Neural progenitor cell (in vitro differentiated cells): Measurements from ENCODE around the gene SLC9A3. TPM values are rescaled to one million over a fixed set of nuclear protein-coding genes. Genes with fewer than 3 reads are reported as not detected.
"Not testable (repeated sequence)": the region's sequence is repeated elsewhere in the genome, so short reads cannot be mapped to it uniquely, and the experiment has no call there.

ENCODE experiments used
- DNase-seq: peaks from one replicate; pipeline ENCODE4 v3.0.0-alpha.2; 2016; ENCODE audit warnings: low spot score
- H2AFZ ChIP-seq: fragments of 200-600 bp; sonication (generic); replicated peaks from 2 replicates; pipeline ENCODE4 v1.6.1; 2016; ENCODE audit warnings: antibody characterized with exemption
- H3F3A ChIP-seq: fragments of 200-600 bp; sonication (generic); 2 replicates; pipeline ENCODE4 v1.6.1; 2016; ENCODE audit warnings: antibody characterized with exemption, low read depth
- H3K27ac ChIP-seq: fragments of 200-600 bp; sonication (generic); 2 replicates; pipeline ENCODE4 v1.5.1; 2016; ENCODE audit warnings: mild to moderate bottlenecking
- H3K27me3 ChIP-seq: fragments of 200-600 bp; sonication (generic); 2 replicates; pipeline ENCODE4 v1.6.1; 2016; ENCODE audit warnings: mild to moderate bottlenecking, moderate library complexity
- H3K36me3 ChIP-seq: fragments of 200-600 bp; sonication (generic); 2 replicates; pipeline ENCODE4 v1.5.1; 2016
- H3K4me1 ChIP-seq: fragments of 200-600 bp; sonication (generic); 2 replicates; pipeline ENCODE4 v1.6.1; 2016; ENCODE audit warnings: mixed run types
- H3K4me2 ChIP-seq: fragments of 200-600 bp; sonication (generic); 2 replicates; pipeline ENCODE4 v1.6.1; 2016
- H3K4me3 ChIP-seq: fragments of 200-600 bp; sonication (generic); 2 replicates; pipeline ENCODE4 v1.5.1; 2016
- H3K79me2 ChIP-seq: fragments of 200-600 bp; sonication (generic); 2 replicates; pipeline ENCODE4 v1.6.1; 2016; ENCODE audit warnings: low read depth
- H3K9ac ChIP-seq: fragments of 200-600 bp; sonication (generic); 2 replicates; pipeline ENCODE4 v1.6.1; 2016
- H3K9me3 ChIP-seq: fragments of 200-600 bp; sonication (generic); 2 replicates; pipeline ENCODE4 v1.5.1; 2016; ENCODE audit warnings: low read depth
- H4K20me1 ChIP-seq: fragments of 200-600 bp; sonication (generic); 2 replicates; pipeline ENCODE4 v1.6.1; 2016; ENCODE audit warnings: low read depth
- H3K27ac Mint-ChIP-seq: 3 replicates; pipeline ENCODE4 v1.8.0; 2021; ENCODE audit warnings: mixed read lengths
- H3K27me3 Mint-ChIP-seq: 2 replicates; pipeline ENCODE4 v1.8.0; 2022; ENCODE audit warnings: low read depth, mild to moderate bottlenecking, inconsistent platforms, moderate library complexity, mixed read lengths; ENCODE audit not compliant: insufficient read depth
- H3K36me3 Mint-ChIP-seq: 3 replicates; pipeline ENCODE4 v1.8.0; 2021; ENCODE audit warnings: mixed read lengths
- H3K4me1 Mint-ChIP-seq: 3 replicates; pipeline ENCODE4 v1.8.0; 2021; ENCODE audit warnings: mixed read lengths
- H3K4me3 Mint-ChIP-seq: 3 replicates; pipeline ENCODE4 v1.8.0; 2021; ENCODE audit warnings: mild to moderate bottlenecking, moderate library complexity, mixed read lengths
- H3K9me3 Mint-ChIP-seq: 3 replicates; pipeline ENCODE4 v1.8.0; 2020; ENCODE audit warnings: mixed read lengths
- CTCF ChIP-seq: fragments of 200-600 bp; sonication (generic); IDR thresholded peaks from 2 replicates; pipeline ENCODE4 v1.5.1; 2017; ENCODE audit warnings: antibody characterized with exemption, mild to moderate bottlenecking
- EZH2 ChIP-seq: fragments of 200-600 bp; sonication (generic); IDR thresholded peaks from 2 replicates; pipeline ENCODE4 v1.6.1; 2017; ENCODE audit warnings: antibody characterized with exemption, mild to moderate bottlenecking, moderate library complexity
- EZH2phosphoT487 ChIP-seq: fragments of 200-600 bp; sonication (generic); IDR thresholded peaks from 2 replicates; pipeline ENCODE4 v1.6.1; 2017; ENCODE audit warnings: antibody characterized with exemption
- total RNA-seq: library from RNA; depleted of rRNA; stranded (reverse); fragments of >200 nt; gene quantifications from 2 replicates; pipeline ENCODE4 v1.2.3, GENCODE V29; 2015; ENCODE audit warnings: low replicate concordance

The SLC9A3 gene
- total RNA-seq, 1 donor from 2014 or later: 1.4 TPM

DNA sequence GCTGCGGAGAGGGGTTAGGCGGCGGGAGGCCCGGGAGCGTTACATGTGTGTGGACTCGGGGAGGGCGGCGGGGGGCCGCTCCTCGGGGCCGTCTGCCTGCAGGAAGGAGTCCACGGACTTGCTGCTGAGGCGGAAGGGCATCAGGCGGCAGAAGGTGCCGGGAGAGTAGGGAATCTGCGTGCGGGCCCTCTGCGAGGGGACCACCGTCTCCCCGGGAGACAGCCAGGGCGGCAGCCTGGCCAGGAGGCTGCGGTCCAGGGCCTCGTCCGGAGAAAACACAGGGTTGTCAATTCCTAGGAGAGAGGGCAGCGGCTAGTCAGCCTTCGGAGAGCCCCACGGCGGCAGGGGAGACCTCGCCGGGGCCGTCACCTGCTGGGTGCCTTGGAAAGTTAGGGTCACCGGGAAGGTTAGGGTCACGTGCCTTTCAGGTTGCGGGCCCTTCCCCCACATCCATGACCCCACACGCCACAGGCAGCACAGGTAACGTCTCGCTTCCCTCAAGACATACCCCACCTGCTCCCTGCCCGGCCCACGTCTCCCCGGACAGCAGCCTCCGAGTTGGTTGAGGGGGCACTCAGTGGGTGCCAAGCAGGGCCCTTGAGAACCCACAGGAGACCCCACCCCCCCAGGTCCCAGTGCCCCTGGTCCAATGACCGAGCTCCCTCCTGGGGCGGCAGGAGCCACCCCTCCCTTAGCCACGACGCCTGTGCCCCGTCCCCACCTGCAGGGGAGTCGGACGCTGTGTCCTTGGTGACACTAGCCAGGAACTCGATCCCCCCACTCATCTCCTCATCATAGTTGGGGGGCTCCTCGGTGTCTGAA, 49.2 kb downstream of the SLC9A3 start:
- H2AFZ ChIP-seq: no peak overlapping the region
- peaks cover 40% of the 10 kb centered on the region for H4K20me1 ChIP-seq
- H3K4me3 ChIP-seq: peak overlapping the region; percentile 25
- H3K79me2 ChIP-seq: peaks cover 5% of the 10 kb centered on the region
- no peak overlapping the region for H3K27ac ChIP-seq
- H3K4me1 Mint-ChIP-seq: peaks cover 15% of the 10 kb centered on the region
- H3K36me3 Mint-ChIP-seq: no peaks in the 10 kb centered on the region
- H3K9me3 Mint-ChIP-seq: no peaks in the 10 kb centered on the region
- H3K9ac ChIP-seq: no peak overlapping the region
- peaks cover 16% of the 10 kb centered on the region for H3K27me3 Mint-ChIP-seq
- H3K4me2 ChIP-seq: peak overlapping the region; percentile 100
- H3K27me3 ChIP-seq: peaks cover 58% of the 10 kb centered on the region
- H3K4me3 Mint-ChIP-seq: peak overlapping the region; percentile 77
- H3F3A ChIP-seq: peaks cover 8% of the 10 kb centered on the region
- no peaks in the 10 kb centered on the region for H3K9me3 ChIP-seq
- H3K4me1 ChIP-seq: peaks cover 15% of the 10 kb centered on the region
- no peaks in the 10 kb centered on the region for H3K36me3 ChIP-seq
- H3K27ac Mint-ChIP-seq: no peak overlapping the region
- DNase-seq: no peak
- TF ChIP-seq CTCF (no peak), EZH2 (peak; percentile 80), EZH2phosphoT487 (peak; percentile 68)

GRCh38 chr5:474232-474839, 49.9 kb downstream of the SLC9A3 start:
- H3K9me3 ChIP-seq, H3K9ac ChIP-seq, H3K27ac ChIP-seq, DNase-seq, H2AFZ ChIP-seq, H3K36me3 ChIP-seq, H3K36me3 Mint-ChIP-seq, H3K27ac Mint-ChIP-seq, H3K9me3 Mint-ChIP-seq, H3K79me2 ChIP-seq, H3F3A ChIP-seq: not testable (repeated sequence)
- Mint-ChIP-seq H3K27me3 (peaks cover 15% of the 10 kb centered on the region), H3K4me1 (peaks cover 15% of the 10 kb centered on the region), H3K4me3 (peak overlapping the region; percentile 88)
- H3K4me2 ChIP-seq: peak overlapping the region; percentile 100
- peaks cover 58% of the 10 kb centered on the region for H3K27me3 ChIP-seq
- peak overlapping the region; percentile 93 for H3K4me3 ChIP-seq
- TF ChIP-seq EZH2 (peak; percentile 95), EZH2phosphoT487 (peak; percentile 93)
- peaks cover 40% of the 10 kb centered on the region for H4K20me1 ChIP-seq
- H3K4me1 ChIP-seq: peaks cover 15% of the 10 kb centered on the region

DNA sequence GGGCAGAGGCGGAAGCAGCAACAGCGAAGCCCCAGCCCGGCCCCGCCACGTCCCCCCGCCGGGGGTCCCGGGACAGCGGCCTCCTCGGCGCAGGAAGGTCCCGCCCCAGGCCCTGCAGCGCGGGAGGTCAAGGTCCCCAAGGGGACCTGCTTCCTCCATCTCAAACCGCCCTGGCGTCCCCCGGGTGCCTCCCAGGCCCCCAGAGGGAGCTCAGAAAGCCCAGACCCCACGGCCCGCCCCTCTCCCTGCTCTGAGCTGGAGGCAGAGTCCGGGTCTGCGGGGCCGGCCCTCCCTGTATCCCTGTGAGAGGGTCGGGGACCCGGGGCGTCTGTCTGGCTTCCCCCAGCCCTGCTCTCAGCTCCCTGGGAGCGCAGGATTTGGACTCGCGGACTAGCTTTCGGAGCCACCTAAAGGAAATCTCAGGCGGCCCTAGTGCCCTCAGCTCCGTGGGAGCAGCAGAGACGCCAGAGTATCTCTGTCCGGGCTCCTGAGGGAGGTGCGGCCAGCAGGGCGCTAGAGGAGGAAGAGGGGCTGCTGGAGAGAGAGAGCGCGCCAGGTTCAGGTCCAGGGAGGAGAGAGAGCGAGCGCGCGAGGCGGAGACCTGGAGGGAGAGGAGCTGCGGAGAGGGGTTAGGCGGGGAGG, 50.6 kb downstream of the SLC9A3 start:
- peak overlapping the region; percentile 88 for H3K4me3 Mint-ChIP-seq
- H3K36me3 Mint-ChIP-seq: no peaks in the 10 kb centered on the region
- no peaks in the 10 kb centered on the region for H3K9me3 Mint-ChIP-seq
- peaks cover 15% of the 10 kb centered on the region for H3K4me1 Mint-ChIP-seq
- H3K36me3 ChIP-seq: no peaks in the 10 kb centered on the region
- peaks cover 14% of the 10 kb centered on the region for H3K27me3 Mint-ChIP-seq
- H3K27me3 ChIP-seq: peaks cover 56% of the 10 kb centered on the region
- peaks cover 5% of the 10 kb centered on the region for H3K79me2 ChIP-seq
- no peak overlapping the region for H3K27ac Mint-ChIP-seq
- H3K9ac ChIP-seq: no peak overlapping the region
- peaks cover 40% of the 10 kb centered on the region for H4K20me1 ChIP-seq
- H3F3A ChIP-seq: peaks cover 8% of the 10 kb centered on the region
- peak; percentile 51 for DNase-seq
- H3K27ac ChIP-seq: no peak overlapping the region
- TF ChIP-seq CTCF: no peak
- TF ChIP-seq EZH2phosphoT487: peak; percentile 91
- peak; percentile 97 for TF ChIP-seq EZH2
- peak overlapping the region; percentile 100 for H3K4me2 ChIP-seq
- peaks cover 15% of the 10 kb centered on the region for H3K4me1 ChIP-seq
- peak overlapping the region; percentile 93 for H3K4me3 ChIP-seq
- H2AFZ ChIP-seq: peak overlapping the region; percentile 92
- no peaks in the 10 kb centered on the region for H3K9me3 ChIP-seq
